Tracheal epithelial cell (primary cell): ENCODE data around the gene AKR1C3. TPM values are rescaled to one million over a fixed set of nuclear protein-coding genes. Genes with fewer than 3 reads are reported as not detected.

Source experiments
- total RNA-seq: library from RNA; depleted of rRNA; stranded (reverse); fragments of >200 nt; gene quantifications from 2 replicates; pipeline ENCODE4 v1.2.1, GENCODE V29; 2014

The AKR1C3 gene
- total RNA-seq: 162 and 246 TPM in 2 replicates

DNA sequence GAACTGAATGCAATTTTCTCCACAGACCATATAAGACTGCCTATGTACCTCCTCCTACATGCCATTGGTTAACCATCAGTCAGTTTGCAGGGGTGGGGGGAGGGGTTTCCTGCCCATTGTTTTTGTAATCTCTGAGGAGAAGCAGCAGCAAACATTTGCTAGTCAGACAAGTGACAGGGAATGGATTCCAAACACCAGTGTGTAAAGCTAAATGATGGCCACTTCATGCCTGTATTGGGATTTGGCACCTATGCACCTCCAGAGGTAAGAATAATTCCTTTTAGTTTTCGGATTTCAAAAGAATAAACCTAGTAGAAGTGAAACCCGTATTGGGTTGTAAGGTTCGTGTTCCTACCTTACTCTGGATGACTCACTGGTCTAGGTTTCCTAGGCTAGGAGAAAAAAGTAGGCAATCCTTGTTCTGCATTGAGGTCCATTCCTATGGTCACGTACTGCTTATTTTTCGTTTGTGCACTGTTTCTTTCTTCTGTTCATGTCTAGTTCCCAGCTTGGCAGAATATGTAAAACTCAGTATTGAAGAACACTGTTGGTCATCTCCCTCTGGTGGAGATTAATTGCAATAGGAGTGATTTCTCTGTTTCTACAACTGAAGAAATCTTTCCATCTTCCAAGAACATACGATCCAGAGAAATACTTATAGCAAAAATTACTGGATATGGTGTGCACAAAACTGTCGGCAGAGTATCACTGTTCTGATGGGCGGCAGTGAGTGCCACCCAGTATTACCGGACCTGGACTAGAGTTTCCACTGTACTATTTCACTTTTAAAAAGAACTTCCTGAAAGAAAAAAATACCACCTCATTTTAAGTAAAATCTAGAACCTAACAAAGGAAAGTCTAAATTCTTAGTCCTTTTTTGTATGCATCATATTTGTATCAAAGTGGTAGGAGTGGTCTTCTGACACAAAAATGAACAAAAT is at the start of gene AKR1C3:
AKR1C3 (plus strand) TSS at position 150 of the 941 bp plus-strand sequence; CDS start at position 181, 31 bp downstream.

Other genes with a start within 250 kb of the AKR1C3 start
- 152 and 278 TPM in 2 replicates for gene AKR1C1, start 131.0 kb upstream of the AKR1C3 start, total RNA-seq
- 218 and 721 TPM in 2 replicates for gene AKR1C2, start 90.6 kb upstream of the AKR1C3 start, total RNA-seq
- gene AKR1C8, start 90.7 kb downstream of the AKR1C3 start, total RNA-seq: not detected in 2 replicates
- gene AKR1C4, start 102.4 kb downstream of the AKR1C3 start, total RNA-seq: not detected in 2 replicates